ACC112 (cell line): ENCODE measurements around the gene ASB6.

Experiments used
- H2AFZ ChIP-seq: fragments of 200-600 bp; sonication (generic); one replicate; pipeline ENCODE4 v1.6.0; 2017; ENCODE audit warnings: antibody characterized with exemption, low read length; ENCODE audit not compliant: unreplicated experiment
- H3K27ac ChIP-seq: fragments of 200-600 bp; sonication (generic); 2 replicates; pipeline ENCODE4 v1.5.1; 2014; ENCODE audit warnings: low read depth, mild to moderate bottlenecking, antibody characterized with exemption, low read length, moderate library complexity
- H3K27me3 ChIP-seq: fragments of 200-600 bp; sonication (generic); 2 replicates; pipeline ENCODE4 v1.6.1; 2014; ENCODE audit warnings: mild to moderate bottlenecking, antibody characterized with exemption, low read length, moderate library complexity, mixed read lengths; ENCODE audit not compliant: insufficient read depth
- H3K36me3 ChIP-seq: fragments of 200-600 bp; sonication (generic); 2 replicates; pipeline ENCODE4 v1.6.1; 2016; ENCODE audit warnings: mild to moderate bottlenecking, antibody characterized with exemption, low read length, moderate library complexity, mixed read lengths; ENCODE audit not compliant: insufficient read depth
- H3K4me1 ChIP-seq: fragments of 200-600 bp; sonication (generic); one replicate; pipeline ENCODE4 v1.6.1; 2016; ENCODE audit warnings: low read length, mixed read lengths; ENCODE audit not compliant: insufficient read depth, unreplicated experiment, control insufficient read depth
- H3K4me3 ChIP-seq: fragments of 200-600 bp; sonication (generic); 2 replicates; pipeline ENCODE4 v1.5.1; 2014; ENCODE audit warnings: mild to moderate bottlenecking, low read depth, low read length
- H3K79me2 ChIP-seq: fragments of 200-600 bp; sonication (generic); one replicate; pipeline ENCODE4 v1.6.0; 2016; ENCODE audit warnings: low read length; ENCODE audit not compliant: control insufficient read depth, unreplicated experiment, insufficient read depth

Gene ASB6

GRCh38 chr9:129655154-129655553 lies 13.2 kb upstream of the ASB6 start:
- Histone ChIP-seq H3K79me2 (no peaks in the 10 kb centered on the region), H3K36me3 (no peaks in the 10 kb centered on the region), H3K27ac (no peak overlapping the region), H3K4me3 (no peak overlapping the region), H3K4me1 (peaks cover 12% of the 10 kb centered on the region), H2AFZ (no peak overlapping the region), H3K27me3 (no peaks in the 10 kb centered on the region)

DNA sequence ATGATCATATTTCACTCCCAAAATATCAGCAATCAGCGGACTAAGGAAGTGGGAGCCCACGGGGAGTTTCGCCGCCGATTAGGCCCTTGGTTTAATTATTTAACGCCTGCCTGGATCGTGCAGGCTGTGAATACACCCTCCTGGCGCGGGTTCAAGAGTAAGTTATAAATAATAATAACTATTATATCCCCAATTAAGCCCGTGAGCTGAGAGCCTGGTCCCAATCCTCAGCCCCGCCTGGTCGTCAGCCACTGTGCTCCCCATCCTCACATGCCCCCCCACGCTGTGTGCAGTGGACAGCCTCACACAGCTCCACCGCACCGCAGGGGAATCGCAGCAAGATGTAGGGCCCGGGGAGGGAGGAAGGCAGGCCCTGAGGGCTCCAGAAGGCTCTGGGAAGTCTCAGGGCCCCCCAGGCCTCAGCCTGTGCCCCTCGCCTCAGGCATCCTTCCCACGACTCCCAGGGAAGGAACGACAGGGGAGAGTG lies 12.6 kb upstream of the ASB6 start:
- Histone ChIP-seq H3K27me3 (no peaks in the 10 kb centered on the region), H3K79me2 (no peaks in the 10 kb centered on the region), H3K27ac (no peak overlapping the region), H2AFZ (no peak overlapping the region), H3K36me3 (no peaks in the 10 kb centered on the region), H3K4me1 (peaks cover 12% of the 10 kb centered on the region), H3K4me3 (no peak overlapping the region)

GRCh38 chr9:129653823-129654553 lies 12.0 kb upstream of the ASB6 start:
- no peak overlapping the region for H3K27ac ChIP-seq

GRCh38 chr9:129650680-129651235 lies 8.8 kb upstream of the ASB6 start:
- Histone ChIP-seq H3K4me3 (no peak overlapping the region), H3K79me2 (no peaks in the 10 kb centered on the region), H3K27me3 (no peaks in the 10 kb centered on the region), H3K4me1 (peaks cover 4% of the 10 kb centered on the region), H3K36me3 (no peaks in the 10 kb centered on the region), H2AFZ (no peak overlapping the region), H3K27ac (no peak overlapping the region)

More at GRCh38 chr9:129653823-129654553, 12.0 kb upstream of the ASB6 start:
- Histone ChIP-seq H2AFZ (no peak overlapping the region), H3K27me3 (no peaks in the 10 kb centered on the region), H3K4me3 (no peak overlapping the region), H3K36me3 (no peaks in the 10 kb centered on the region), H3K79me2 (no peaks in the 10 kb centered on the region), H3K4me1 (peaks cover 12% of the 10 kb centered on the region)

- Histone ChIP-seq H3K27me3 (no peaks in the 10 kb centered on the region), H3K36me3 (no peaks in the 10 kb centered on the region), H3K4me1 (peaks cover 4% of the 10 kb centered on the region), H3K27ac (no peak overlapping the region), H3K4me3 (no peak overlapping the region), H2AFZ (no peak overlapping the region), H3K79me2 (no peaks in the 10 kb centered on the region)
These were observed 8.1 kb upstream of the ASB6 start for GRCh38 chr9:129649726-129650679.

GRCh38 chr9:129648764-129649115 lies 6.8 kb upstream of the ASB6 start:
- H3K79me2 ChIP-seq: no peaks in the 10 kb centered on the region
- H2AFZ ChIP-seq: no peak overlapping the region
- H3K27me3 ChIP-seq: no peaks in the 10 kb centered on the region
- H3K4me1 ChIP-seq: peaks cover 4% of the 10 kb centered on the region
- H3K4me3 ChIP-seq: no peak overlapping the region
- H3K27ac ChIP-seq: no peak overlapping the region
- H3K36me3 ChIP-seq: no peaks in the 10 kb centered on the region

- Histone ChIP-seq H3K79me2 (no peaks in the 10 kb centered on the region), H3K36me3 (no peaks in the 10 kb centered on the region), H3K4me1 (peaks cover 4% of the 10 kb centered on the region), H3K27ac (no peak overlapping the region), H3K27me3 (no peaks in the 10 kb centered on the region), H3K4me3 (no peak overlapping the region), H2AFZ (no peak overlapping the region)
These were observed 6.3 kb upstream of the ASB6 start for GRCh38 chr9:129648092-129648763.

- no peak overlapping the region for H3K4me3 ChIP-seq
- no peak overlapping the region for H3K27ac ChIP-seq
- H3K27me3 ChIP-seq: no peaks in the 10 kb centered on the region
- H2AFZ ChIP-seq: no peak overlapping the region
- no peaks in the 10 kb centered on the region for H3K36me3 ChIP-seq
- no peaks in the 10 kb centered on the region for H3K79me2 ChIP-seq
- peaks cover 4% of the 10 kb centered on the region for H3K4me1 ChIP-seq
These were observed 5.7 kb upstream of the ASB6 start for GRCh38 chr9:129647635-129648034.

DNA sequence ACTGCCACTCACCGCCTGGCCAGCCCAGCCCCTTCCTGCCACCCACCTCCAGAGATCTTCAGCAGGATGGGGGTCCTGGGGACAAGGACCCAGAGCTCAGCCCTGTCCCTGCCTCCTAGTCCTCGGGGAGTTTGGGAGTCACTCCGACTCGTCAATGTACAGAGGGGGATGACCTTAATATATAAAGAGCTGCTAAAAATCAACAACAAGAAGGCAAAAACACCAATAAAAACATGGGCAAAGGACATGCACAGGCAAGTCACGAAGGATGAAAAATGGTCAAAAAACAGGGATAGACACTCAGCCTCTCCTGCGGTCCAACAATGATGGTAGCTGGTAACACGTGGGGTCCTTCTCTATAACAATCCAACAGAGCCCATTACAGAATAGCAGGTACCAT lies 4.7 kb upstream of the ASB6 start:
- Histone ChIP-seq H3K4me3 (no peak overlapping the region), H2AFZ (no peak overlapping the region), H3K36me3 (no peaks in the 10 kb centered on the region), H3K79me2 (peaks cover 2% of the 10 kb centered on the region), H3K27ac (no peak overlapping the region), H3K4me1 (peaks cover 4% of the 10 kb centered on the region), H3K27me3 (no peaks in the 10 kb centered on the region)

DNA sequence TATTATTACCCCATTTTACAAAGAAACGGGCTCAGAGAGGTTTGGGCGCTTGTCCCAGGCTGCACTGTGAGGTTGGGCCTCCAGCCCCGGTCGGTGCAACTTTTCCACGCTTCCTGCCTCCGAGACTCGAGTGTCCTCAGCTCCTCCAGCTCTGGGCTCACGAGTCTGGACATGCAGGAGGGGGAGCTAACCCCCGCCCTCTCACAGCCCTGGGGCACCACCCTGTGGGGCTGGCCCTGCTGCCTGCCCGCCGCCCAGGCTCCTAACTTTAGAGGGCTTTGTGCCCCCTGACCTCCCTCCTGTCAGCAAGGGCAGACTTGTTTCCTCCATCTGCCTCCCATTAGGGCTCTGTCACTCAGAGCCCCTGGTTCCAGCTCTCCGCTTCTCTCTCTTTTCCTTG lies 4.3 kb upstream of the ASB6 start:
- peaks cover 4% of the 10 kb centered on the region for H3K4me1 ChIP-seq
- H3K36me3 ChIP-seq: no peaks in the 10 kb centered on the region
- H3K79me2 ChIP-seq: peaks cover 6% of the 10 kb centered on the region
- no peak overlapping the region for H3K4me3 ChIP-seq
- no peak overlapping the region for H2AFZ ChIP-seq
- H3K27ac ChIP-seq: no peak overlapping the region
- no peaks in the 10 kb centered on the region for H3K27me3 ChIP-seq
